Umbilical cord (tissue), 2 donors: ENCODE measurements around the gene C22orf39. TPM values are rescaled to one million over a fixed set of nuclear protein-coding genes. Genes with fewer than 3 reads are reported as not detected.
"Not testable (repeated sequence)": the region's sequence is repeated elsewhere in the genome, so short reads cannot be mapped to it uniquely, and the experiment has no call there.

ENCODE experiments used
- DNase-seq: peaks from one replicate; pipeline ENCODE4 v3.0.0-alpha.2; 2015; ENCODE audit warnings: low spot score
- total RNA-seq: library from RNA; depleted of rRNA; stranded (reverse); fragments of >200 nt; gene quantifications from one replicate; pipeline ENCODE4 v1.2.3, GENCODE V29; 2014; ENCODE audit warnings: low replicate concordance; ENCODE audit not compliant: insufficient read depth

Gene C22orf39
- total RNA-seq, 1 donor from 2014 or later, result 66.0 TPM

DNA sequence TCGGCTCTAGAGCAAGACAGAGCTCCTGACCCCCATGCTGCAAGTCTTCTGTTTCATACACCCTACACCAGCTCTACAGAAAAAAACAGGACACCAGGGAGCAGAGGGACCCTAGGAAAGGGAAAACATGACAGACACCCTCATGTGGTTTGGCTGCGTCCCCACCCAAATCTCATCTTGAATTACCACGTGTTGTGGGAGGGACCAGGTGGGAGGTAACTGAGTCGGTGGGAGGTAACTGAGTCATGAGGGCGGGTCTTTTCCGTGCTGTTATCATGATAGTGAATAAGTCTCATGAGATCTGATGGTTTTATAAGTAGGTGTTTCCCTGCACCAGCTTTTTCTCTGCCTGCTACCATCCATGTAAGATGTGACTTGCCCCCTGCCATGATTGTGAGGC is 6.6 kb upstream of the C22orf39 start:
- DNase-seq, result no peak

DNA sequence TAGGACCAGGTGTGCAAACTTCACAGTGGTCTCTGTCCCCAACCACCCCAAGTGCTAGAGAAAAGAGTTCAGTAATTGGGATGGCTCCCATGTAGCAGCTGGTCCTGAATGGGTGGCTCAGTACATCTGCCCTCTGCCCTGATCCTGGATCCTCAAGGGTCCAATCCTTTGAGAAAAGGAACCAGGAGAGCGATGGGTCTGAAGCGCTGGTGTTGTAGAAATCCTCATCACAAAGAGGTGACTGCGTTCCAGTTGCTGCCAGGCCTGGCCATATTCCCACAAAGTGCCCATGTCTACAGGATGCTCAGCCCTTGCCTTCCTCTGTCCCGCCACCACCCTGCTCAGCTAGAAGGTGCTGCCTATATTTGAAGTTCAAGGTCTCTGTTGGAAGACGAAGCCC is 6.2 kb upstream of the C22orf39 start:
- DNase-seq, result no peak

DNA sequence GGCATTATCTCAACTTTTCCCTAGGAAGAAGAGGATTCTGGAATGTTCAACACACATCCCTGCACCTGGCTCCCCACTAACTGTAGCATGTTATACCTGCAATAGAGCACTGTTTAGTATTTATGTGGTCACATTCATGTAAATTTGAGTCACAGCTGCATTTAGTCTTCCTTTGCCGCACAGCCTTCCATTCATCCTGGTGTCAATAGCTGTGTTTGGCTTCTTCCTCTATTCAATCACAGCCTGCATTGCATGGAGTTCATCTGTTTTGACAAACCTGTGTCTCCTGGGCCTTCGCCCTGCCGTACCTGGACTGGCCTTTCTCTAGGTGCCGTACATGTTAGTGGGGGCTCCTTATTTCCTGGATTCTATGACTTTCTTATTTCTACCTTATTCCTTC is 4.1 kb upstream of the C22orf39 start:
- DNase-seq, result no peak

DNA sequence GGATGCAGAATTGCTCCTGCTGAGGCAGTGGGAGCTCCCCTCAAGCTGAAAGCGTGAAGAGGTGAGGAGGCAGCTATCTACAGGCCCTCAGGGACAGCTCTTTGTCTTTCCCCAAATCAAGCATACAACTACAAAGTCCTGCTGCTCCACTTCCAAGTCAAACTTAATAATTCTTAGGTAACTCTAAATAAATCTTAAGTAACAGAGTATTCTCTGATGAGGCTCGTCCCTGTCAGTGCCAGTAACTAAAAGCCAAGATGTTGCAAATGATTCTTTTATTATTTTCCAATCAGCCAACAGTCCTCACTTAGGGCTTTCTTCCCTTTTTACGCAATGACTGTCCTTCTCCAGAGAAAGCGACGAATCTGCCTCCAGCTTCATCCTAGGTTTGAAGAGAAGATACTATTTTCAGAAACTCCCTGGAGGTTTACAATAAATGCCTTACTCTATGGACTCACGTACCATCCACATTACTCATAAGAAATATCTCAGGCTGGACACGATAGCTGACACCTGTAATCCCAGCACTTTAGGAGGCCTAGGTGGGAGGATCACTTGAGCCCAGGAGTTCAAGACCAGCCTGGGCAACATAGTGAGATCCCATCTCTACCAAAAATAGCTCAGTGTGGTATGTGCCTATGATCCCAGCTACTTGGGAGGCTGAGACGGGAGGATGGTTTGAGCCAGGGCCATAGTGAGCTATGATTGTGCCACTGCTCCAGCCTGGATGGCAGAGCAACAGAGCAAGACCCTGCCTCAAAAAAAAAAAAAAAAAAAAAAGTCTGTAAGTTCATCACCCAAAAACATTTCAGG is 3.1 kb upstream of the C22orf39 start:
- DNase-seq, result no peak

DNA sequence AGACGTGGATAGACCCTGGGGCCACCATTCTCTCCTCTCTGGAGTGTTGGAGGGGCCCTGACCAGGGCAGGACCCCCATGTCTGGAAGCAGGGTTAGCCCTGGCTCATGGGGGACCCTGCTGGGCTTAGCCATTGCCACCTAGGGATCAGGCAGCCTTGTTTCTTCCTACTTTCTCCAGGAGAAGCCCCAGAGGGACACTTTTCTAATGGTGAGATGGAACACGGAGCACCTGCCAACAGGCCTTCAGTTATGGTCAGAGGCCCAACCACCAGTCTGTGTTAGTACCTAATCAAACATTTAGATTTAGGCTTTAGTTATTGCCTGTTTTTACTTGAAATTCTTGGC is 1.9 kb upstream of the C22orf39 start:
- DNase-seq, result no peak

DNA sequence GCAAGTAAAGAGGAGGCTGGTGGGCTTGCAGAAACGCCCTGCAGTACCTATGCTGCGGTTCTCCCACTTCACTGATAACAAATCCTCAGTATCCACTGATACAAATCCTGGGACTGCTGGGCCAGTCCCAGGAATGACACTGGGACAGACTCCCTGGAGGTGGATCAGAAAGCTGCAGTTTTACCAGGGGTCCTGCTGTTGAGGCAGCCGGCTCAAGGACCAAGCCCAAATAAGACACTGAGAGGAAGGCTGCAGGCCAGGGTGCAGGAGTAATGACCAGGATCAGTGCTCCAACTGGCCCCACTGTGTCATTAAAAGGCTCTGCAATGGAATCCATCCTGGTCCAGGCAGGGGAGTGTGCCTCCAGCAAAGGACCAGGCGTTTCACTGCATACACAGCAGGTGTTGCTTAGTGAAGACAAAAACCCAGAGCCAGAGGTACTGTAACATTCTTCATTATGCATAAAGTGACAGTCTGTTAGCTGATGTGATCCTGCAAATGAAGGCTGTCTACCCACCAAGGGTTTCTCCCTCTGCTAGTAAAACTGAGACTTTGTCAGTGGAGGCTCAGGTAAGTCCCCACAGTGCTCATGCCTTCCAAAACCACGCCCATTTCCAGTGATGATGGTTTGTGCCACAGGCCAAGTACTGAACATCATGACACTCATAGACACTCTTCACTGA is 1.4 kb upstream of the C22orf39 start:
- no peak for DNase-seq

DNA sequence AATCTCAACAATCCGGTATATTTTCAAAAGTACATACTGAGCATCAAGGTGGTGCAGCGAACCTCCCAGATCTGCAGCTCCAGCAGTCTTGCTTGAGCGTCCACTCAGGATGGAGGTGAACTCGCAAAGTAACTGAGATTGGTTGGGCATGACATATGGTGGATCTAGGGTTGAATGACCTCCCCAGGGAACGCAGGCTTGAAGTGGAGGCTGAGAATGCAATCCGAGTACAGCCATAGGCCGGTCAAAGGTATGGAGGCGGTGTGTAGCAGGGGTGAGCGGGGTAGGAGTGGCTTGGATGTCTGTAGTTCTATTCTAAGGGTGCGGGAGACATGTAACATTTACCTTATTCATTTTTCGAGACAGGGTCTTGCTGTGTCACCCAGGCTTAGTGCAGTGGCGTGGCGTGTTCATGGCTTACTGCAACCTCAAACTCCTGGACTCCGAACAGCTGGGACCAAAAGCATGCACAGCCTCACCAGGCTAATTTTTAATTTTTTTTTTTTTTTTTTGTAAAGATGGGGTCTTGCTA is 631 bp upstream of the C22orf39 start:
- DNase-seq, result peak; percentile 64

DNA sequence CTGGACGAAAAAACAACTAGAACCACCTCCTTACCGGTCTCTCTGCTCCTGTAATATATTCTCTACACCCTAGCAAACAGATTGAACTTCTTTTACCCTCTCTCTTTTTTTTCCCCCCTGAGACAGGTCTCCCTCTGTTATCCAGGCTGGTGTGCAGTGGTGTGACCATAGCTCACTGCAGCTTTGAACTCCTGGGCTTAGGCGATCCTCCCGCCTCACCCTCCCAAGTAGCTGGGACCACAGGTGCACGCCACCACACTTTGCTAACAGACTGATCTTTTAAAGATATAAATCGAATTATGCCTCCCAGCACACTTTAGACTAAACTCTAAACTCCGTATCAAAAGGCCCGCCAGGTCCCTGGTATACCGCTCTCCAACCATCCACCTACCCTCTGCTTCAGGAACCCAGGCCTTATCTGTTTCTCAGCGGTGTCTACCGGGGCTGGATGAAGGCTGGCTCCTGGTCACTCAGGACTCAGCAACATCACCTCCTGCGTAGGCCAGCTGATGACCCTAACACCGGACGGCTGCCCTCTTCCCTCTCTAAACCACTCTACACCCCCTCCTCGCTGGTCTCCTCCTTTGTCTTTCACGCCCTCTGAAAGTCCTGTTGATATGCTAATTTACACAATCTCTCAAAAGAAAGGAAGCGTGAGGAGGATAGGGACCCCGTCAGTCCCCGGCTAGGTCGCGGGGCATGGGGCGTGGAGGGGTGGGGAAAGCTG is 745 bp downstream of the C22orf39 start:
- DNase-seq, result no peak

DNA sequence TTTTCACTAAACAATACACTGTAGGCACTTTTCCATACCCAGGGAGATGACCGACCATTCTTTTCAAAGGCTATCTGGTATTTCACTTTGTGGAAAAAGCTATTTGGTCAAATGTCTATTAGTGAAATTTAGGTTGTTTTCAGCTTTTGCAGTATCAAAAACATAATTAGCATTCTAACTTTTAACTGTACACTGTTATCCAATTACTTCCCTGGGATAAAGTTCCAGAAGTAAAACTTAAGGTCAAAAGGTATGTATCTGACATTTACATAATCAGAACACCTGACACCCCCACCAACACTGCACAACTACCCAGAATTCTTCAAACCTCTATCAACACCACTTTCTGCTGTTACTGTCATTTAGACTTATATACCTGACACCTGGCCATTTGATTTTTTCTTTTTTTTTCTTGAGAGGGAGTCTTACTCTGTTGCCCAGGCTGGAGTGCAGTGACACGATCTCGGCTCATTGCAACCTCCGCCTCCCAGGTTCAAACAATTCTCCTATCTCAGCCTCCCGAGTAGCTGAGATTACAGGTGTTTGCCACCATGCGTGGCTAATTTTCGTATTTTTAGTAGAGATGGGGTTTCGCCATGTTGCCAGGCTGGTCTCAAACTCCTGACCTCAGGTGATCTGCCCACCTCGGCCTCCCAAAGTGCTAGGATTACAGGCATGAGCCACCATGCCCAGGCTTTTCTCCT is 2.1 kb downstream of the C22orf39 start:
- not testable (repeated sequence) for DNase-seq

DNA sequence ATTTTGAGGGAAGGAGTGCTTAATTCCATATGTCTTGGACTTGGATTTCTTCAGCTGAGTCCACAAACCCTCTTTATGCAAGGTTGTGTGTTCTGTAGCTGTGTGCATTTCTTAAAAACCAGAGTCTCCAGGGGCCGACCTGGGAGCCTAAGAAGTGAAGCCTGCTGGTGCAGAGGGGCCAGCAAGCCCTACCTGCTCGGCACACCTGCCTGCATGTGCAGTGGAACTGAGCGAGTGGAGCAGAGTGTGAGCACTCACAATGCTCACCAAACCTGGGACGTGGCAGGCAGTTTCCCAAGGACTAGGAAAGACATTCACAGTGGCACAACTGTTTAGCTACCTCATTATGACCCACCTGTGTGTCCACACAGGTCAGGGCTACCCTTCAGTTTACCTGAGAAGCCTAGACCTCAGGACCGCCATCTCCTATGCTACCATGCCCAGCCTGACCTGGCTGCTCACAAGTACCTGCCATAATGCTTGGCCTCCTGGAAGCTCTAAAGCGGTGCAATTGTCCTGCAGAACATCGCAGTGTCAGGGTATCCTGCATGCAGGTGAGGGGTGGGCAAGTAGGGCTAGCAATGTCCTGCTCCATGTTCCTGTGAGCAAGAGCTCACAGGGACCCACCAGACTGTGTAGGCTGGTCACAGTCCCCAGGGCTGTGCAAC is 3.8 kb downstream of the C22orf39 start:
- no peak for DNase-seq

DNA sequence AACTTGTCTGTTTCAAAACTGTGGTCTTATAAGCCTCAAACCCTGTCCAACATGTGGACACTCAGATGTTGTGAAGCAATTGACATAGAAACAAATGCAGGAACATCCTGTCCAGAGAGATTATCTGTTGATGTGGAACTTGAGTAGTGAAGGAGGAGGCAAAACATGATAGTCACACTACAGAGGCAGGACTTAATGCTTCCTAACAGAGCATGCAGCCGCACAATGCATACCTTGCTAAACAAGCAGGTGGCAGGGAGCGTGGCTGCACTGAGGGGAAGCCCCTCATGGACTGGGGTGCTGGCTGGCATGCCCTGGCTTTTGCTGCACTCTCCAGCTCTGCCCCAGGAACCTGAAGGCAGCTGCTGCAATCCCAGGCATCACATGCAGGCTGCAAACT is 5.3 kb downstream of the C22orf39 start:
- DNase-seq, result no peak

DNA sequence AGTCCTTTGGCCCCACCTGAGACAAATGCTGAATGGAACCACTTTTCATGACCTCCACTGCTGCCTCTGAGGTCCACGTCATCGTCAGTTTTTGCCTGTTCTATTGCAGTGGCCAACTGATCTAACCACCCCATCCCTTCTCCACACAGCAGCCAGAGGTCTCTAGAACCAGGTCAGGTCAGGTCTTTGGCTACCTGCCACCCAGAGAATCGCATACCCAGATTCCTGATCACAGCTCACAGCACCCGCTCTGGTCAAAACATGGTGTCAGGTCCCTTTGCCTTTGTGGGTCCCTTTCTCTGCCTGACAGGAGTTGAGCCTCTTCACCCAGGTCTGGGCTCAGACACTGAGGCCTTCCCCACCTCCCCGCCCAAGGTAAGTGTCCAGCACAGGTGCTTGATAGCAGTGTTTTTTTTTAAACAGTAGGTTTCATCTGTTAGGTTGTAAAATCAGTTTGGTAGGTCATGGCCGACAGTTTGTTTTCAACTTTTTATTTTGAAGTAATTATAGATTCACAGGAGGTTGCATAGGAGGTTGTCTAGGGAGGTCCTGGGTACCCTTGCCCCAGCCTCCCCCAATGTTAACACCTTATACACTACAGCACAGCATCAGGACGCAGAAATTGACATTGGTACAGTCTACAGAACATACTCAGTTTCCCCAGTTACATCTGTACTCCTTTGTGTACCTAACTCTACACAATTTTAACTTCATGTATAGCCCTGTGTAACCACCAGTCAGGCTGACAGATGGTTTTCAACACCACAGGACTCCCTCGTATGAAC is 6.9 kb downstream of the C22orf39 start:
- no peak for DNase-seq

DNA sequence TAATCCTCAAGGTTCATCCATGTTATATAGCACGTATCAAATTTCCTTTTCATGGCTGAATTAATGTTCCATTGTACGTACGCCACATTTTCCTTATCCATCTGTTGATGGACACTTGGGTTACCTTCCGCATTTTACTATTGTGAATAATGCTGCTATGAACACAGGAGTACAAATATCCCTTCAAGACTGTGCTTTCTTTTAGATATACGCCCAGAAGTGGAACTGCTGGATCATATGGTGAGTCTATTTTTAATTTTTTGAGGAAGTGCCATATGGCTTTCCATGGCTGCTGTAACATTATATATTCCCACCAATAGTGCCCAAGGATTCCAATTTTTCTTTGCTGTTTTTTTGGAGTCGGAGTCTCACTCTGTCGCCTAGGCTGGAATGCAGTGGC is 9.2 kb downstream of the C22orf39 start:
- no peak for DNase-seq

DNA sequence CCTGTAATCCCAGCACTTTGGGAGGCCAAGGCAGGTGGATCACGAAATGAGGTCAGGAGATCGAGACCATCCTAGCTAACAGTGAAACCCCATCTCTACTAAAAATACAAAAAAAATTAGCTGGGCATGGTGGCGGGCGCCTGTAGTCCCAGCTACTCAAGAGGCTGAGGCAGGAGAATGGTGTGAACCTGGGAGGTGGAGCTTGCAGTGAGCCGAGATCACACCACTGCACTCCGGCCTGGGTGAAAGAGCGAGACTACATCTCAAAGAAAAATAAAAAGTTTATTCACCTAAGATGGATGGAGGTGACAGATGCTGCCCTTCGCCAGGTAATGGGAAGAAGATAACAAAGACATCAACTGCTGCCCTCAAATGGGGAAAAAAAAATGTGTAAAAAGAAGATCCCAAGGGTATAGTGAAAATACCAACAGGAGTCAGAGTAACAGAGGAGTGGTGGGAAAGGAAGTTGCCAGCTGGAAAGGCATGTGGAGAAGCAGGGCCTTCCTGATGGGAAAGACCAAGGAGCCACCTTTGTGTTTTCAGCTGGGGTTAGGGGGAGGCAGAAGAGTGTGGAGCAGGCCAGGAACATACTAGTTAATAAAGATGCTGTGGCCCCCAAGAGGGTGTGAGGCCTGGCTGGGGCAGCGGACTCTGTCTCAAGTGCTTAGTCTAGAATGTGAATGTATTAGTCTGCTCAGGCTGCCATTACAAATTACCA is 10.9 kb downstream of the C22orf39 start:
- DNase-seq, result not testable (repeated sequence)

DNA sequence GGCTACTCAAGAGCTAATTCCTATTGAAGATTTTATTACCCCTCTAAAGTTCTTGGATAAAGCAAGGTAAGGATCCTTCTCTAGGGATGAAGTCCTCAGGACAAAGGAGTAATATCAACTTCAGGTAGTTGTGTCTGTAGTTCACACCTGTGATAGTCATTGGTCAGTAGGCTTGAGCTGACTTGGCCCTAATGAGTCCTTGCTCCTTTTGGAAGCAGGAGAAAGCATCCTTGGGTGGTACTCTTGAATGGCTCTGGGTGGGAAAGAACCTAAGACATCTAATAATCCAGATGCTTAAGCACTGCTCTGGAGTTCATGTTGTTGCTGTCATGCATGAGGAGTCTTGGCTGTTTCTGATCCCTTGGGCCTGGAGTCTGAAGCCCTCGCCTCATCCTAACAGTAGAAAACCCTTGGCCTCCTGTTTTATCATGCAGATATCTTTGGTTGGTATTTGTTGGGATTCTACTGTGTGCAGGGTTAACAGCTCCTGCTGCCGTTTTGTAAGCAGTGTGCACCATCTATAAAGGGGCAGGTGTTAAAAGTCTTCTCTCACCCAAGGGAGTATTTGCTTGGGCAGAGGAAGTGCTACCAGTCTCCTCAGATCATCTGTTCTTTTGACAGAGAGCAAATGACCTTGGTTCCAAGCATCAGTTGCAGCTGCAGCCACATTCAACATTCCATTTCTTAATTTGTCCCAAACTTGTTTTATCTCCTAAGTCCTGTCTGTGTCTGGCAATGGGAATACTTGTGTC is 12.5 kb downstream of the C22orf39 start:
- DNase-seq, result no peak

DNA sequence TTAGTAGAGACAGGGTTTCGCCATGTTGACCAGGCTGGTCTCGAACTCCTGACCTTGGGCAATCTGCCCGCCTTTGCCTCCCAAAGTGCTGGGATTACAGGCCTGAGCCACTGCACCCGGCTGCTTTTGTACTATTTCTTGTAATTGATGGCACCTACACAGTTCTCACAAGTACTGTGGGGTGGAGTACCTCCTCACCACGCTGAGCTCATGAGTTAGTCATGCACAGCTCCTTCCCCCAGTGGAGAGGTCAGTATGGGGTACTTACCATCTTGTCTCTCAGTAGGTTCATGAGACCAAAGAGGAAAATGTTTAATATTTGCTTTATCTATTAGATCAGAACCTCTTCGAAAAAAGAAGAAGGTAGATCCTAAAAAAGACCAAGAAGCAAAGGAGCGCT is 13.1 kb downstream of the C22orf39 start:
- no peak for DNase-seq

DNA sequence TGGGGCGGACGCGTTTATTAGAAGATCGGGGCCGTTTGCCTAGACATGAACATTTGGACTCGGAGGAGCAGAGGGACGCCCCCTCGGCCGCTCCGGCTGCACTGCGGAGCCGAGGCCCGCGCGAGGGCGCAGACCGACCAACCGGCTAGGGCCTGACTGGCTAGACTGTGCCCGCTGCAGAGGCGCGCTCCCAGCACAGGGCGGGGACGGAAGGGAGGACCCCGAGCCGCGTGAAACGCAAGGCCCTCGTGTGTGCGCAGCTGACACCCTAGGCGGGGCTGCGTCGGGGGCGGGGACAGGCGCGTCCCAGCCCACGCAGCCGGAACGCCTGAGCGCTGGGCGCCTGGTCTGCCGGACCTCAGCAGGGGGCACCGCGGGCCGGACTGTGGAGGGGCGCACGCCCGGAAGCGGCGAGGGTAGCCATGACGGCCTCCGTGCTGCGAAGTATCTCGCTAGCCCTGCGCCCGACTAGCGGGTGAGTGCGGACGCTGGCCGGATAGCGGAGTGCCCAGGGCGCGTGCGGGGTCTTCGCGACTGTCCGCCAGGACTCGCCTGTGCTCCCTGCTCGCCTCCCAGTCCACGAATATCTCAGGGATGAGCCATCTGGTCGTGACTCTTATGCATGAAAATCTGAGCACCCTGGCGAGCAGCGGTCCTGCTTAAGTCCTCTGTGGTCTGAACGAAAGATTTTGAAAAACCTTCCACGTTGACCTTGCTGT is 15.2 kb downstream of the C22orf39 start, which contains the start of gene MRPL40:
MRPL40 (plus strand) TSS at position 413 of the 719 bp plus-strand sequence; CDS start at position 423, 10 bp downstream.
- DNase-seq, result peak; percentile 97

DNA sequence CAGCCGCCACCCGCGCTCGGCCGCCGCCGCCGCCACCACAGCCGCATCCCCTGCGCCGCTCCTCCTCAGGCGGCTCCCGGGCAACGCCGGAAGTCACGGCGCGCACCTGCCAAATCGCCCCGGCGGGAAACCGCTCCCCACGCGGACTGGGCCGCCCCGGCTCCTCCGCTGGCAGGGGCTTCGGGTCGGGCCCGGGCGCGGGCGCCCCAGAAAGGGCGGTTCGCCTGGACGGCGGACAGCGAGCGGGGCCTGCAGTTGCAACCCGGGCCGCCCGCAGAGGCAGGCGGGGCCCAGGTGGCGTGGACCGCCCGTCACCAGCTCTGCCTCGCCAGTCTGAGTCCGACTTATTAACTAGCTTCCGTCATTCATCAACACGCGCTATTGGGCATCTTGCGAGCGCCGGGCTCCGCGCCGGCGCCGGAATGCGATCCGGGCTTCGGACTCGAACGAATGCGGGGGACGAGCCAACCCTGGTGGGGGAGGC is 15.8 kb downstream of the C22orf39 start, which contains the start of gene HIRA:
HIRA (minus strand) TSS at position 85 of the 484 bp plus-strand sequence. CDS start 257 bp downstream, outside the sequence.
- peak; percentile 78 for DNase-seq
